ENCODE measurements around the gene RPL37.

DNA sequence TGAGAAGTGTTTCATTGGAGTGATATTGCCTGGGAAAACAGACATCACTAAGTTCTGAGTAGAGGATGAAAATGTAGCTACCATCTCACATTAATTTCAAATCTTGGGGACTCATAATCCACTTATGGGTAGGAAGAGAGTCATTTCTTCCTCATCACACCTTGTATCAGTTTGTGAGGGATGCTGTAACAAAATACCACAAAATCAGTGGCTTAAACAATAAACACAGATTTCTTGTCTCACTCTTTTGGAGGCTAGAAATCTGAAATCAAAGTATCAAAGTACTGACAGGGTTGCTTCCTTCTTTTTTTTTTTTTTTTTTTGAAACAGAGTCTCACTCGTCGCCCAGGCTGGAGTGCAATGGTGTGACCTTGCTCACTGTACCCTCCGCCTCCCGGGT, 9.5 kb upstream of the RPL37 start:
- TF ChIP-seq CTCF (IDR thresholded peaks at IDR 0.05 in 4 of 5, conservative IDR thresholded peaks at IDR 0.05 in 1 of 5) (no peak), POLR2A (IDR thresholded peaks at IDR 0.05) (no peak)

Data from gastrocnemius medialis (tissue), 4 donors.